HG02571 (cell line): ENCODE results near the gene APOBEC3H.

Experiments used
- ATAC-seq: cut with Tn5 transposase; IDR thresholded peaks from one replicate; pipeline ENCODE4 v1.9.1; 2021; ENCODE audit warnings: mild to moderate bottlenecking, moderate library complexity; ENCODE audit not compliant: unreplicated experiment

The APOBEC3H gene

DNA sequence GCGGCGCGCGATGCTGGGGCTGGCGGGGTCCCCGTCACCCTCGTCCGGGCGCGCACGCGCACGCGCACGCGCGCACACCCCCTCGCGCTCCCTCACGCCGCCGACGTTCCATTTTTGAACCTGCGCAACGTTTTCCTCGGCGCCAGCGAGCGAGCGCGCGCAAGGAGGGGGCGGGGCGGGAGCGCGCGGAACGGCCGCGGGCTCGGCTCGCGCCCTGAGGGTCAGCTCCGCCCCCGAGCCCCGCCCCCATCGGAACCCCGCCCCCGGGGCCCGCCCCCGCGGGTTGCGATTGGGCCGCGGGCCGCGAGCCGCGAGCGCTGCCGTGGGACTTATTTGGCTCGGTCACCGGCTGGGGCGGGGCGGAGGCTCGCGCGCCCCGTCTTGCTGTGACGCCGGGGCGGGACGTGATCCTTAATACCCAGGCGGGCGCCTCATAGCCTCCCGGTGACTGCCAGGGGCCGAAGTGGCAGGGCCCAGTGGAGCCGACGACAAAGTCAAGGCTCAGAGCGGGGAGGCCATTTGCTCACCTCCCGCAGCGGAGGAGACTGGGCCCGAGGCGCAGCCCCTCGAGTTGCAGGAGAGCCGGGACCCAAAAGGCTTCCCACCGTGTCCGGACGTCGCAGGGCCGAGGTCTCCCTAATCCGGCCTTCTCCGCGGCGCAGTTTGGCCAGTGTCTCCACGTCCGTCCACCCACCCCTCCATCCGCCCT is 55.6 kb downstream of the APOBEC3H start, which contains the start of gene CBX7:
CBX7 (minus strand) TSS at position 170 of the 709 bp plus-strand sequence. CDS start 236 bp downstream, outside the sequence.
- peak; percentile 65 for ATAC-seq

DNA sequence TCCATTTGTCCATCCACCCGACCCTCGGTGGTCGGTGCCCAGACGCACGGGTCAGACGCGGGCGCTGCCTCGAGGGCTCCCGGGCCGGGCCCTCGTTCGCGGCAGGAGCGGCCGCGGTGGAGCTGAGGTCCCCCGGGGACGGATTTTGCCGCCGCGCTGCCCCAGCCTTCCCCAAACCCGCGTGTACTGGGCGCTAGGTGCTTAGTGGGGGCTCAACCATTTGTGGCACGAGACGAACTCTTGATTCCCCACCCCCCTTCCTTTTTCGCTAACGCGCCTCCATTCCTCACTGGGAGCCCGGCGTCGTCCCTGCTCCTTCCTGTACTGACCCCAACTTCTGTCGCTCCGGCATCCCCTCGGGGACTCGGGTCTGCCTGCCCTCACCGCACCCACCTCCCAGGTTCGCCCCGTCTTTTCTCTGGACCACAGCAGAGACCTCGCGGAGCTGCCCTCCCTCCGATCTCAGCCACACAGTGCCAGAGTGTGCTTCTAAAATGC is 56.2 kb downstream of the APOBEC3H start:
- ATAC-seq = peak; percentile 4
